Activated T-cell treated with anti-CD3 and anti-CD28 coated beads, Interleukin-2, amount 50 U/mL, for 48 hours (primary cell): Measurements from ENCODE around the gene TNIP2.

ENCODE experiments used
- DNase-seq, 2 experiments: peaks; one replicate each; pipeline ENCODE4 v3.0.0-alpha.2; 2020

TNIP2 gene

GRCh38 chr4:2755821-2756690 lies at the start of gene TNIP2:
TNIP2 (minus strand) TSS chr4:2756336; CDS start chr4:2756289, 47 bp downstream.
- DNase-seq, result peak; percentile 79 to 89

- no peak for DNase-seq
Observed at GRCh38 chr4:2804973-2805501, 48.9 kb upstream of the TNIP2 start.

- DNase-seq, result no peak
Observed at GRCh38 chr4:2804449-2804972, 48.4 kb upstream of the TNIP2 start.

GRCh38 chr4:2803624-2804448 lies 47.7 kb upstream of the TNIP2 start:
- DNase-seq, result no peak

GRCh38 chr4:2802618-2803531 lies 46.7 kb upstream of the TNIP2 start:
- DNase-seq, result no peak

GRCh38 chr4:2800691-2801596 lies 44.8 kb upstream of the TNIP2 start:
- DNase-seq, result no peak

- peak in 1 of 2 experiments; percentile 19 for DNase-seq
Observed at GRCh38 chr4:2799971-2800690, 44.0 kb upstream of the TNIP2 start.

- no peak for DNase-seq
Observed at GRCh38 chr4:2799224-2799911, 43.2 kb upstream of the TNIP2 start.

GRCh38 chr4:2798399-2799223 lies 42.5 kb upstream of the TNIP2 start:
- DNase-seq, result peak; percentile 75 to 76

- DNase-seq, result peak; percentile 58 to 69
Observed at GRCh38 chr4:2797545-2798305, 41.6 kb upstream of the TNIP2 start.

- DNase-seq, result no peak
Observed at GRCh38 chr4:2796849-2797544, 40.9 kb upstream of the TNIP2 start.

- peak in 1 of 2 experiments; percentile 17 for DNase-seq
Observed at GRCh38 chr4:2795893-2796848, 40.0 kb upstream of the TNIP2 start.

GRCh38 chr4:2795300-2795892 lies 39.3 kb upstream of the TNIP2 start:
- DNase-seq, result peak in 1 of 2 experiments; percentile 16

GRCh38 chr4:2794486-2795299 lies 38.6 kb upstream of the TNIP2 start:
- DNase-seq, result peak in 1 of 2 experiments; percentile 38
